PFSK-1 (cell line): ENCODE data around the gene APOA4.

Experiments
- POLR2AphosphoS5 ChIP-seq: IDR thresholded peaks from 2 replicates; pipeline ENCODE4 v1.6.1; 2012; ENCODE audit warnings: low read depth, mild to moderate bottlenecking, control low read depth, low read length, moderate library complexity
- REST ChIP-seq, 2 experiments: IDR thresholded peaks; 2 replicates each; pipeline versions ENCODE4 v1.6.1 to v1.8.0; 2011 to 2012; ENCODE audit warnings: low read depth in 2 of 2, low read length in 2 of 2, control low read depth in 1 of 2, inconsistent platforms in 1 of 2, mild to moderate bottlenecking in 1 of 2, moderate library complexity in 1 of 2; ENCODE audit not compliant: insufficient read depth in 1 of 2
- SIN3A ChIP-seq: IDR thresholded peaks from 2 replicates; pipeline ENCODE4 v1.6.1; 2012; ENCODE audit warnings: mild to moderate bottlenecking, low read length, moderate library complexity, borderline replicate concordance; ENCODE audit not compliant: insufficient read depth

GRCh38 chr11:116800610-116801009 is 22.5 kb downstream of the APOA4 start:
- TF ChIP-seq SIN3A (no peak), REST (IDR thresholded peaks at IDR 0.05; ENCODE audit: insufficient read depth in 1 of 2, low read depth in 2 of 2, low read length in 2 of 2) (no peak), POLR2AphosphoS5 (no peak)
